GM23338 (cell line): Measurements from ENCODE around the gene REPIN1.

Source experiments
- CREB1 ChIP-seq: fragments of 250-450 bp; sonication (Bioruptor Pico); IDR thresholded peaks from 2 replicates; pipeline ENCODE4 v1.5.0; 2020; ENCODE audit warnings: low read depth, mild to moderate bottlenecking, moderate library complexity
- CTCF ChIP-seq, 2 experiments: fragments of 200-600 bp in 1 of 2; sonication (generic) in 1 of 2; conservative IDR thresholded peaks; 2 replicates each; pipeline versions ENCODE4 v1.5.1 to v1.6.1; 2016 to 2017; ENCODE audit warnings: antibody characterized with exemption in 2 of 2, low read depth in 2 of 2, mild to moderate bottlenecking in 2 of 2, moderate library complexity in 1 of 2
- ETS1 ChIP-seq: IDR thresholded peaks from 2 replicates; pipeline ENCODE4 v1.6.1; 2016; ENCODE audit warnings: antibody characterized with exemption
- EZH2 ChIP-seq: fragments of 200-600 bp; sonication (generic); IDR thresholded peaks from one replicate; pipeline ENCODE4 v1.8.0; 2017; ENCODE audit warnings: antibody characterized with exemption, mild to moderate bottlenecking, low read depth; ENCODE audit not compliant: unreplicated experiment
- EZH2phosphoT487 ChIP-seq: fragments of 200-600 bp; sonication (generic); IDR thresholded peaks from one replicate; pipeline ENCODE4 v1.8.1; 2018; ENCODE audit warnings: antibody characterized with exemption; ENCODE audit not compliant: unreplicated experiment
- JUNB ChIP-seq: IDR thresholded peaks from one replicate; pipeline ENCODE4 v1.6.1; 2016; ENCODE audit warnings: antibody characterized with exemption; ENCODE audit not compliant: unreplicated experiment
- POLR2AphosphoS5 ChIP-seq: IDR thresholded peaks from 2 replicates; pipeline ENCODE4 v1.6.1; 2016; ENCODE audit warnings: antibody characterized with exemption, low read depth
- REST ChIP-seq: IDR thresholded peaks from one replicate; pipeline ENCODE4 v1.6.1; 2018; ENCODE audit warnings: antibody characterized with exemption; ENCODE audit not compliant: unreplicated experiment
- STAT1 ChIP-seq: IDR thresholded peaks from one replicate; pipeline ENCODE4 v1.6.1; 2016; ENCODE audit warnings: antibody characterized with exemption; ENCODE audit not compliant: unreplicated experiment

- no peak for TF ChIP-seq CTCF (conservative IDR thresholded peaks at IDR 0.05; ENCODE audit: low read depth in 2 of 2)
- peak; percentile 32 for TF ChIP-seq POLR2AphosphoS5
- no peak for TF ChIP-seq REST
- no peak for TF ChIP-seq EZH2
- TF ChIP-seq EZH2phosphoT487: no peak
- TF ChIP-seq ETS1: no peak
- no peak for TF ChIP-seq STAT1
- TF ChIP-seq CREB1 (CRISPR knock-in tag): no peak
- TF ChIP-seq JUNB: no peak
Observed at GRCh38 chr7:150404172-150404804, 35.7 kb downstream of the REPIN1 start.
